NCI-H1417 (cell line): ENCODE results near the gene NFIB.

Experiments
- DNase-seq, 3 experiments: peaks; one replicate each; lab custom pipeline; 2025; lab: John Stamatoyannopoulos, UW

NFIB gene

GRCh38 chr9:14189146-14189545 lies 124.8 kb downstream of the NFIB start:
- no peak for DNase-seq

GRCh38 chr9:14188538-14188937 lies 125.4 kb downstream of the NFIB start:
- DNase-seq = no peak

DNA sequence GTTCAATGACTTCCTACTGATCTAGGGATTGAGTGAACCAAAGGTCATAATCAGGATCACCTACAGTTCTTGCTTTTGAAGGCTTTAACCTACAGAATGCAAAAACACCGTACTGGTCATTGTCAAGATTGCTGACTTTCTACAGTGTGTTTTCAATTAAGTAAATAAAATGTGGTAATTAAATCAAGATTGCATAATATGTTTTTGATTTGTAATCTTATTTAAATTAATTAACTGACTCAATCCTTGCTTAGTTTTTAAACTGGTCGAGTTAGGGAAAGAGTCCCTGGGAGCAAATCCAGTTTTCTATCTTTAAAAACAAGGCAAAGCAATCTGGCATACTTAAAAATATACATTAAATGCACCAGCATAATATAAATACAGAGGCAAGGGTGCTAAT lies 125.9 kb downstream of the NFIB start:
- no peak for DNase-seq

- DNase-seq = no peak
Measured at GRCh38 chr9:14186096-14186495, 127.8 kb downstream of the NFIB start.

DNA sequence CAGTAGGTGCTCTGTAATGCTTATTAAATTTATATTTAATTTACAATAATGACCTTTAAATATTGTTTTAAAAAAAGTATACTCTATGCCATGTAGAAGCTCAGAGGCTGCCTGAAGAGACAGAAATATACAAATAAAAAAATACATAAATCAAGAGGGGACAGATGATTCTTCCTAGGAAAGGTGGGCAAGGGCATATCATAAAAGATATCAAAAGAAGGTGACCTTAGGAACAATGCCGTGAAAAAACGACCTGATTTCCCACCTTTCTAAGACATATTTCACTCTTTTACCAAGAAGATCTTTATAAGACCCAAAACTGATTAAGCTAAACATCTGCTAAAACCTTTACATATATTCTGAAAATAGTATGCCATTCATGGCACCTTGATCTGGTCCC lies 128.9 kb downstream of the NFIB start:
- DNase-seq = no peak

DNA sequence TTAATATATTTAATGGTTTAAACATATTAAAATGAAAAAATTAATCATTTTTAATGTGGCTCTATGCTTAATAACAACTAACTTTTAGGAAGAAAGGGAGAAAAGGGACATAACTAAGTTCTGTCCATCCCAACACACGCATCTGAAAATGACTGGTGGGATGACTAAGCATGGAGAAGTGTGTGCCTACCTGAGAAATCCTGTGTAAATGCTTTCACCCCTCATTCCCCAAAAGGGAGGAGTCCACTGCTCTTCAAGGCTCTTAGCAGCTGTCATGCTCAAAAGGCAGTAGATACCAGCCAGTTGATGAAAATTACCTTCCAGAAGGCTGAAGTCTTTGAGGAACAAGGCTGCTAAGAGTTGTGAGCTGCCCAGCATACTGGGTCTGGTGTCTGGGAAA lies 130.9 kb downstream of the NFIB start:
- DNase-seq = no peak

DNA sequence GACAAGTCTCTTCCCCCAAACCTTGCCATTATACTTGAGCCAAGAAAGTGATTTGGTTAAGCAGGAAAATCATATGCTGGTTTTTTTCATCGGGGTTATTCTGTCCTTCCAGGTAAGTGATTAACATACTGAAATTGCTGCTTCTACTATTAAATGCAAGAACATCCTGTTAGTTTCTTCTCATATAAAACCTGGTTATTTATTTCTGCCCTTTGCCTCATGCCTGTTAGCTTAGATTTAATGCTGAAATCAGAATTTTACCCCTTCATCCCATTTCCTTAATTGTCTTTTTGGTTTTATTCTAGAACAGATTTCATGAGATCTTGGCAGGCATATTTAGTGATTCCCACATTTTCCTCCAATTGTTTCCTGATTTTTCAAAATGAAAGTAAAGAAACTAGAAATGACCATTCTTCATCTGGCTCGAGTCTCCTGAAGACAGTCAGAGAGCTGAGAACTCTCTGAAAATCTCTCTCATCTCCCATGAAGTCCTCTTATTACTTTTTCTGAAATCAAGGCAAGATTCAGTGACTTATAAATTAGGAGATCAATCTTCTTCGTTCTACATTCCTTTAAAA lies 132.9 kb downstream of the NFIB start:
- no peak for DNase-seq

GRCh38 chr9:14180093-14180959 lies 133.6 kb downstream of the NFIB start:
- peak in 1 of 3 experiments; percentile 32 for DNase-seq

- DNase-seq = peak in 2 of 3 experiments; percentile 12 to 64
Measured at GRCh38 chr9:14179449-14179848, 134.5 kb downstream of the NFIB start.

DNA sequence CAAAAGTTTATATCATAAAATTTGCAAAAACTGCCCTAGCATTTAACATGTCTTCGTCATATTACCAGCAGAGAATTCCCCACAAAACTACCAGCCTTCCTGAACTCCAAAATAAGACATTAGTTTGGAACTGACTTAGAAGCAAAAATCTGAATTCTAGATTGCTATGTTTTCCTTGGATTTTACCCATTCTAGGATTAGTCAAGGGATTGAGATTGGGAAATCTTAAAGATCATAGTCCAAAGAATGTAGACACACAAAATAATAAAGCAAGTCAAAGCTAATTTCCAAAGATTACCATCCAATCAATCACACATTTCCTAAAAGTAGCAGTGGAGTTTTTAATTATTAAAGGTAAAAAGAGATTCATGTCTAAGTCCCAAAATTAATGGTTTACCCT lies 138.2 kb downstream of the NFIB start:
- no peak for DNase-seq

DNA sequence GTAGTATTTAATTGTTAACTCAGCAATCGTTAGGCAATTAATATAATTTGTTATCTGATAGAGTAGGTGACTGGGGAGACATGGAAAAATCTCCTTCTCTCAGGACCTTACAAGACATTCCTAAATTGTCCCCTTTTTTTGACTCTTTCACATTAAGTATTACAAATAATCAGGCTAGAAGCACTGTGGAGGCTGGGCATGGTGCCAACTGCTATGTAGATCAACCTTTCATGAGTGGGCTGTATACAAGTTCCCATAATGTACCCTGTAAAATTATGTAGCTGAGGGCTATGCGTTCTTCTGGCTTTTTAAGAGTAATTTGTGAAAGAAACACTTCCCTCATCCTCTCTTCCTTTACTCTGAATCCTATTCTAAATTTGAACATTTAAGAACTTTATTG lies 140.2 kb downstream of the NFIB start:
- peak in 2 of 3 experiments; percentile 12 to 53 for DNase-seq

GRCh38 chr9:14170973-14171596 lies 142.9 kb downstream of the NFIB start:
- no peak for DNase-seq

GRCh38 chr9:14170392-14170931 lies 143.5 kb downstream of the NFIB start:
- no peak for DNase-seq

- DNase-seq = no peak
Measured at GRCh38 chr9:14168381-14168780, 145.6 kb downstream of the NFIB start.

- peak in 2 of 3 experiments; percentile 51 to 61 for DNase-seq
Measured at GRCh38 chr9:14165376-14166035, 148.4 kb downstream of the NFIB start.

DNA sequence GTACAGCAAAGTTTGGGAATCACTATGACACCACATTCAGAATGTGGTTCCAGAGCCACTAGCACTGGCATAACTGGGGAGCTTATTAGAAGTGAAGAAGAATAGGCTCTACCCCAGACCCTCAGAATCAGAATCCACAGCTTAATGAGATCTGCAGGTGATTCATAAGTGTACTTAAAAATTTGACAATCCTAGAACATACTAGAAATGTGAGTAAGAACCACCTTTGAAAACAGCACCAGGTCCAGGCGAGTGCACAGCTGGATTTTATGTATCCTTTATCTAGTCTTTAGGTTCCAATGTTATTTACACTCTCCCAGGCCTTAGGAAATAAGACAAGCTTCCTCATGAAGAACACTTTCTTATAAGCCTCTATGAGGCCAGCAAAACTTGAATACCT lies 149.0 kb downstream of the NFIB start:
- DNase-seq = no peak

DNA sequence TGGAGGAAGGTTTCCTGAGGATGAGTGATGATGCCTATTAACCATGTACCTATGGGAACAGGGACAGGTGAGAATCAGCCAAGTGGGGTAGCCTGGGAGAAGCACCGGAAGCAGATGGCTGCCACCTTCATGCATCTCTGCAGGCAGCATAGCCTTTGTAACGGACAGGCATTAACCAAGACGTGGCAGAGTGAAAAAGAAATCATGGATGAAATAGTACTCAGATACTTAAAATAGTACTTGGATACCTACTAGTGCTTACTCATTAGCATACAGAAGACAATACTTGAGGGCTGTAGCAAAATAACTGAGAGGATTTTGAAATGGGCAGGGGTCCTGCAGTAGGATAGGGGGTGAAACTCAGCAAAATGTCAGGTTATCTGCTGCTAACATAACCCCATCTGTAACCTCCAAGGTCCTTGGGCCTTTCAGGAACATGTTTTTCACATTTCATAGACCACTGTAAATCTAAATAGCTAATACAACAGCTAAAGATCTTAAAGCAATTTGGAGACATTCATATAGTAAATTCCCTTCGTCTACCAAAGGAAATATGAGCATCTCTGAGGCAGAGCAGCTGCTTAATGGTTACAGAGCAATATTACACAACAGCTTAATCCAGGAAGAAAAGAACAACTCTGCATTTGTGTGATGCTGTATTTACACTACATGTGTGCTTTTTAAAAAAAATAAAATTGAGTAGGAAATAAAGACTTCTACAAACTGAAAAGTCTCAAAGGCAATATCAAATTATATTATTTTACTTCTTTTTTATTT lies 154.3 kb downstream of the NFIB start:
- peak in 2 of 3 experiments; percentile 1 to 34 for DNase-seq

DNA sequence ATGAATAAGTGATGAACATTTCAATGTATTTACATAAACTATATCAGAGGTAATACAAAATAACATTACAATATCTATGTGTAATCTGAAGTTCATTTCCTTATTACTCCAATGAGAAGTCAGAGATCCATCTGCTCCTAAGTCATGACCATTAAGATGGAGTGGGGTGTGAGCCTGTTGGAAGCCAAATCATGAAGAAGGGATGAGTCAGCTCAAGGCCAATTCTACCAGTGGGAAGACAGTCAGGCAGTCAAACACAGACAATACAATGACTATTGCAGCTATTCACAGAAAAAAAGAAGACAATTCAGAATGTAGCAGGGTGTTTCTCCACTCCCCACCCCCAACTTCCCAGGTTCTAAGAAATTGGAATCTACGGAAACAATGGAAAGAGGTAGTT lies 155.0 kb downstream of the NFIB start:
- DNase-seq = no peak

DNA sequence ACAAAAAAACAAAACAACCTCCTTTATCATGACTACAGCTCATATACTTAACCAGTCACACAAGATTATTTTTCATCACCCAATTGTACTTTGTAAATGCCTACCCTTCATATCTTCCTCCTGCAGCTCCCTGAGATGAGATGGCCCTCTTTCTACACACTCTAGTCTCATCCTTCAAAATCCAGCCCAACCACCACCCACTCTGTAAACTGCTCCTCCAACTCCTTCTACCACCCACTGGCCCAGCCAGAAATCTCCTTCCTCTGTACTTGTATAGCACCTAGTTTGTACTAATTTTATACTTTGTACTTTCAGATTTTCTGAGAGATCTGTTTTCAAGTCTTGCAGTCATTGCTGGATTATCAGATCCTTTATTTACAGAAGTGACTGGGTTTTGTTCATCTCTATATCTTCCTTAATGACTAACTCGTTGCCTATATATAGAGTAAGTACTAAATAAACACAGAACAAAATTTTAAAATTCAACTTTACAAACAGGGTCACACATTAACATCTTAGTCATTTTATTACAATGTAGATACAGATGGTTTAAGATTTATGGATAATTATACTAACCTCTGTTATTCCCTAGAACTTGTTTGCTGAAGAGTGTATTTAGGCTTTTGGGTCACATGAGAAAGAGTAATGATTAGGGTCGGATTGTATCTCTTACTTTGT lies 155.7 kb downstream of the NFIB start:
- no peak for DNase-seq

DNA sequence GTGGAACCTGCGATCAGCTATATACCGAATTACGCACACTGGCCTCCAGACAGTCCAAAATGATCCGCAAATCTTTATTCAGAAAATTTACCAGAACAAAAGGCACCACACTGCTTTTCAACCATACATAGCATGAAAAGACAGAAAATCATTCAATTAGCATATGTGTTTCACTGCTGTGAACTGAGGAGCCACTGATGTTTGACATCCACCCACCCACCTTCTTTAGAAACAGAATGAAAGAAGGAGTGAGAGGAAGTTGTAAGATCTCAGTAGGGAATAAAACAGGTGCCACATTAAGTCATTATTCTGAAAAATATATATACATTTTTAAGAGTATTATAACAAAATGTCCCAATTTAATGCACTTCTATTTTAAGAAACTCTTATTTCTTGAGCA lies 156.8 kb downstream of the NFIB start:
- DNase-seq = no peak

- DNase-seq = peak in 1 of 3 experiments; percentile 9
Measured at GRCh38 chr9:14156046-14156445, 157.9 kb downstream of the NFIB start.
